Measurements from ENCODE around the gene ZC3H10.

The ZC3H10 gene

DNA sequence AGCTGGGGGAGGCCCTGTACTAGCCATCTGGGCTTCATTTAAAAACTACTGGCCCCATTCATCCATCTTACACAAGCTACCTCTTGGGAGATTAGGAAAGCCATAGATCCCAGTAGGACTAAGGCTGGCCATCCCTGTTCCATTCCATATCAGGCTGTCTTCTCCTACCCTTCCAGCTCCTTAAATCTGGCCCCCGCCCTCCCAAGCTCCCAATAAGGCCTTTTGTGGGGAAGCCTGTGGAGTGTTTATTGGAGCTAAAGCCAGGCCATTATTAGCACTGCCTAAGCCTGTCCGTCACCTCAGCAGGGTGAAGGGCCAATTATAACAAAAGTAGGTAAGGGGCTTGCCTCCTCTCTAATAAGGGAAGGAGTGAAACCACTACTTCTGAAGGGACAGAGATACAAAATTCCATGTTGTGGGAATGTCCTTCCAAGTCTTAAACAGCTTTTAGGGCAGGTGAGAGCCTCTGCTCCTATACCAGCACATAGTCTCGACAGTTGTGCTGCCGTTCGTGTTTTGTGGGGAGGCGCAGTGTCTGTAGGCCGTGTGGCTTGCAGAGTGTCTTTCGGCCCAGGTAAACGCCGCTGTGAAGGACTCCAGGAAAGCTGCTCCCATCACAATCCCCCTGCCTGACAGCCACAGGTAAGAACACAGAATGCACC lies 43.8 kb downstream of the ZC3H10 start:
- peak overlapping the region; percentile 99 for H3K4me3 ChIP-seq (ENCODE audit: low read length)
- no peak overlapping the region for H3K9ac ChIP-seq (ENCODE audit: low read length)
- peak overlapping the region; percentile 99 for H3K27ac ChIP-seq (ENCODE audit: low read depth, low read length)
- peaks cover 42% of the 10 kb centered on the region for H3K36me3 ChIP-seq (ENCODE audit: control insufficient read depth, insufficient read depth, low read length)
- no peaks in the 10 kb centered on the region for H3K27me3 ChIP-seq (ENCODE audit: control insufficient read depth, insufficient read depth, low read length)
- peaks cover 19% of the 10 kb centered on the region for H3K4me1 ChIP-seq (ENCODE audit: control insufficient read depth, insufficient read depth, low read length)

GRCh38 chr12:56162468-56163290 lies 44.6 kb downstream of the ZC3H10 start:
- peaks cover 19% of the 10 kb centered on the region for H3K4me1 ChIP-seq (ENCODE audit: control insufficient read depth, insufficient read depth, low read length)

DNA sequence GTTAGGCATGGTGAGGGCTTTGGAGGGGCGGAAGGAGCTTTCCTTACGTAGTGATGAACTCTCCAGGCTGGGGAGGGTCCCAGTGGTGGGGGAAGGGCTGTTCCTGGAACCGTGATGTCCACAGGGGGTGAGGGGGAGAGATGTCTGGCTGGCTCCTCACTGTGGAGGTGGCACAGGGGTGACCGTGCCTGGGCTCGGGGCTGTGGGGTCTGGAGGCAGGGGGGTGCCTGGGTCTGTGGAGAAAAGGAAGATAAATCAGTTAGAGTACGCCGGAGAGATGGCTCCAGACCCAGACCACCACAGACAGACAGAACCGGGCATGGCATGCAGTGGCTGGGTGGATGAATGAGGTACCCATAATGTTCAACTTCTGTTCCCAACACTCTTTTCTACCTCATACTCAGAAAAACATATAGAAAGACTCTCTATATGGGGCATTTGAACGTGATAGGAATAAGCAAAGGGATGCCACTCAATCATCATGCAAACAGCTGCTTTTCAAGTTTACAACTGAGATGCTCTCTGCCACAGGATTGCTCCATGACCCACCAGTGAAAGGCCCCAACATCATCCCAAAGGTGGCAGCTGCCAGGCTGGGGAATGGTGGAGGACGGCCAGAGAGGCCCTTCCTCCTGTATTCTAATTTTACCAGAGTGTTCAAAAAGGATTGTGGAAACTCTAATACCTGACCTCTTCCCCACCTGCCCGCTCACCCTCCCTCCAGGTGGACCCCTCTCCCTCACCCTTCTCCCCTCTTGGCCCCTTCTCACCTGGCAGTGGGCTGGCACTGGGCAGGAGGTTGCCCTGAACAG lies 45.7 kb downstream of the ZC3H10 start:
- Histone ChIP-seq H3K4me1 (ENCODE audit: control insufficient read depth, insufficient read depth, low read length) (peaks cover 19% of the 10 kb centered on the region), H3K4me3 (ENCODE audit: low read length) (no peak overlapping the region), H3K27me3 (ENCODE audit: control insufficient read depth, insufficient read depth, low read length) (no peaks in the 10 kb centered on the region), H3K36me3 (ENCODE audit: control insufficient read depth, insufficient read depth, low read length) (peaks cover 45% of the 10 kb centered on the region), H3K9ac (ENCODE audit: low read length) (no peak overlapping the region), H3K27ac (ENCODE audit: low read depth, low read length) (peak overlapping the region; percentile 36)

More at GRCh38 chr12:56162468-56163290, 44.6 kb downstream of the ZC3H10 start:
- Histone ChIP-seq H3K27me3 (ENCODE audit: control insufficient read depth, insufficient read depth, low read length) (no peaks in the 10 kb centered on the region), H3K4me3 (ENCODE audit: low read length) (no peak overlapping the region), H3K27ac (ENCODE audit: low read depth, low read length) (peak overlapping the region; percentile 99), H3K36me3 (ENCODE audit: control insufficient read depth, insufficient read depth, low read length) (peaks cover 46% of the 10 kb centered on the region), H3K9ac (ENCODE audit: low read length) (no peak overlapping the region)

DNA sequence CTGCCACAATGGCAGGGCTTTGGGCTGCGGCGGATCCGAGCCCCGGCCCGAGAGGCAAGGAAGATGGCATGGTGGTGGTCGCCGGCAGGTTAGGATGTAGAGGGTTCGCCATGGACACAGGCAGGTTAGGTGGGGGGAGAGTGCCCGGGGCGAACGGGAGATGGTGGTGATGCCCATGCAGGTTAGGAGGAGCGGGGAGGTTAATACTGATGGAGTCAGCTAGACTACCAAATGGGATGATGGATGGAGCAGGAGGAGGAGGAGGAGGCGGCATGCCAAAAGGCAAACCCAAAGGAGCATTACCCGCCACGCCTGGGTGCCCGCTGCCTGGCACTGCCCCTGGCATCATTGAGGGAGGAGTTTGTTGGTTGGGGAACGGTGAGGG lies 46.3 kb downstream of the ZC3H10 start:
- Histone ChIP-seq H3K4me1 (ENCODE audit: control insufficient read depth, insufficient read depth, low read length) (peaks cover 19% of the 10 kb centered on the region), H3K27me3 (ENCODE audit: control insufficient read depth, insufficient read depth, low read length) (no peaks in the 10 kb centered on the region), H3K4me3 (ENCODE audit: low read length) (no peak overlapping the region), H3K36me3 (ENCODE audit: control insufficient read depth, insufficient read depth, low read length) (peaks cover 46% of the 10 kb centered on the region), H3K9ac (ENCODE audit: low read length) (no peak overlapping the region), H3K27ac (ENCODE audit: low read depth, low read length) (no peak overlapping the region)

- Histone ChIP-seq H3K4me3 (ENCODE audit: low read length) (no peak overlapping the region), H3K36me3 (ENCODE audit: control insufficient read depth, insufficient read depth, low read length) (peaks cover 44% of the 10 kb centered on the region), H3K27me3 (ENCODE audit: control insufficient read depth, insufficient read depth, low read length) (no peaks in the 10 kb centered on the region), H3K4me1 (ENCODE audit: control insufficient read depth, insufficient read depth, low read length) (peaks cover 15% of the 10 kb centered on the region), H3K27ac (ENCODE audit: low read depth, low read length) (no peak overlapping the region), H3K9ac (ENCODE audit: low read length) (no peak overlapping the region)
Observed at GRCh38 chr12:56165369-56165768, 47.3 kb downstream of the ZC3H10 start.

GRCh38 chr12:56169229-56169759 lies 51.2 kb downstream of the ZC3H10 start:
- H3K36me3 ChIP-seq (ENCODE audit: control insufficient read depth, insufficient read depth, low read length): peaks cover 40% of the 10 kb centered on the region
- H3K9ac ChIP-seq (ENCODE audit: low read length): no peak overlapping the region
- H3K27ac ChIP-seq (ENCODE audit: low read depth, low read length): no peak overlapping the region

DNA sequence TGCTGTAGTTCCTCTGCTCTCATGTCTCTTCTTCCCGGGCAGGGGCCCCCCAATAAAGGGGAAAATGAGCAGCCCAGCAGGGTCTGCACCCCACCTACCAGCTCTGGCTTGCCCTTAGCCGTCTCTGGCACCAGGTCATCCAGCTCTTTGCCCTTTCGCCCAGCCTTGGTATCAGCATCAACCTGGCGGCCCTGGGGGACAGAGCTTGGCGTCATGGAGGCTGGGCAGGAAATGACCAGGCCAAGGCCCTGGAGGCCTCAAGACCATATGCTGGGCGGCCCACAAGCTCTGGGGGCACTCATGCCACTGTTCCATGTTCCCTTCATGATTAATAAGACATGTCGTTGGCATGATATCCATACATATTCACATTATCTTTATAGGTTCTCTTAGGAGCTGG lies 54.8 kb downstream of the ZC3H10 start:
- Histone ChIP-seq H3K27ac (ENCODE audit: low read depth, low read length) (no peak overlapping the region), H3K4me1 (ENCODE audit: control insufficient read depth, insufficient read depth, low read length) (no peaks in the 10 kb centered on the region), H3K27me3 (ENCODE audit: control insufficient read depth, insufficient read depth, low read length) (no peaks in the 10 kb centered on the region), H3K9ac (ENCODE audit: low read length) (no peak overlapping the region), H3K4me3 (ENCODE audit: low read length) (no peak overlapping the region), H3K36me3 (ENCODE audit: control insufficient read depth, insufficient read depth, low read length) (peaks cover 41% of the 10 kb centered on the region)

More at GRCh38 chr12:56169229-56169759, 51.2 kb downstream of the ZC3H10 start:
- no peak overlapping the region for H3K4me3 ChIP-seq (ENCODE audit: low read length)
- H3K27me3 ChIP-seq (ENCODE audit: control insufficient read depth, insufficient read depth, low read length): no peaks in the 10 kb centered on the region
- no peaks in the 10 kb centered on the region for H3K4me1 ChIP-seq (ENCODE audit: control insufficient read depth, insufficient read depth, low read length)
